Ovary (tissue), 3 donors: Measurements from ENCODE around the gene ACP4.
"Not testable (repeated sequence)": the region's sequence is repeated elsewhere in the genome, so short reads cannot be mapped to it uniquely, and the experiment has no call there.

ENCODE experiments used
- CTCF ChIP-seq, 3 donors: fragments of 450-650 bp in 2 of 3; fragments of 200-600 bp in 1 of 3; IDR thresholded peaks; one replicate each; pipeline versions ENCODE4 v1.5.1 to v1.8.0; 2016 to 2022; ENCODE audit warnings: antibody characterized with exemption in 3 of 3, mild to moderate bottlenecking in 1 of 3
- POLR2A ChIP-seq: fragments of 450-650 bp; IDR thresholded peaks from one replicate; pipeline ENCODE4 v1.6.1; 2017; ENCODE audit warnings: antibody characterized with exemption, mild to moderate bottlenecking, moderate library complexity
- donor health status: DM: no; HTN: no; CAD: no.

DNA sequence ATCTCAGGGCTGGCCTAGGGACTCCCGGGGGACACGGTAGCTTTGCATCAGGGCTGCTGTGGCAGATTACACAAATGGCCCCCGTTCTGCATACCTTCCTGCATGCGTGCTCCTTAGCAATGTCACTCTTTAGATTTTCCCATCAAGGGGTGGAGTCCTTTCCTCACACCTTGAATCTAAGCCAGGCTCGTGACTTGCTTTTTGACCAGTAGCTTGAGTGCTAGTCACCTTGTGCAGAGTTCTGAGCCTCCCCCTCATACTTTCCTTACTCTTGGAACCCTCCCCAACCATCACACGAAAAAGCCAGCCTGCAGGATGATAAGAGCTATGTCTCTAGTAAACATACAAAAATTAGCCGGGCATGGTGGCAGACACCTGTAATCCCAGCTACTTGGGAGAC is 16.8 kb upstream of the ACP4 start:
- TF ChIP-seq POLR2A; CTCF (IDR thresholded peaks at IDR 0.05): not testable (repeated sequence)
